ENCODE results near the gene LGALS9. TPM values are rescaled to one million over a fixed set of nuclear protein-coding genes. Genes with fewer than 3 reads are reported as not detected.
"Not testable (repeated sequence)": the region's sequence is repeated elsewhere in the genome, so short reads cannot be mapped to it uniquely, and the experiment has no call there.

The LGALS9 gene
- total RNA-seq, 4 donors from 2014 or later: 36.3 to 172 (median 54.3) TPM

- TF ChIP-seq CTCF (IDR thresholded peaks at IDR 0.05): no peak
- ATAC-seq (ENCODE audit: low FRiP score) (no peak), DNase-seq (ENCODE audit: low spot score) (no peak)
Observed at GRCh38 chr17:27634776-27635175, 3.8 kb downstream of the LGALS9 start.

GRCh38 chr17:27635275-27635823 lies 4.4 kb downstream of the LGALS9 start:
- ATAC-seq (ENCODE audit: low FRiP score): no peak
- no peak for DNase-seq (ENCODE audit: low spot score)
- TF ChIP-seq CTCF (IDR thresholded peaks at IDR 0.05): no peak

GRCh38 chr17:27636005-27636520 lies 5.1 kb downstream of the LGALS9 start:
- ATAC-seq (ENCODE audit: low FRiP score); DNase-seq (ENCODE audit: low spot score): not testable (repeated sequence)

GRCh38 chr17:27637818-27638217 lies 6.8 kb downstream of the LGALS9 start:
- not testable (repeated sequence) for DNase-seq (ENCODE audit: low spot score); ATAC-seq (ENCODE audit: low FRiP score)

GRCh38 chr17:27638415-27638914 lies 7.5 kb downstream of the LGALS9 start:
- not testable (repeated sequence) for ATAC-seq (ENCODE audit: low FRiP score); DNase-seq (ENCODE audit: low spot score)

GRCh38 chr17:27640790-27641189 lies 9.8 kb downstream of the LGALS9 start:
- DNase-seq (ENCODE audit: low spot score): no peak
- ATAC-seq (ENCODE audit: low FRiP score): no peak
- no peak for TF ChIP-seq CTCF (IDR thresholded peaks at IDR 0.05)

- DNase-seq (ENCODE audit: low spot score) (no peak), ATAC-seq (ENCODE audit: low FRiP score) (no peak)
- TF ChIP-seq CTCF (IDR thresholded peaks at IDR 0.05): no peak
Observed at GRCh38 chr17:27644586-27644985, 13.6 kb downstream of the LGALS9 start.

GRCh38 chr17:27645621-27646020 lies 14.6 kb downstream of the LGALS9 start:
- DNase-seq (ENCODE audit: low spot score); ATAC-seq (ENCODE audit: low FRiP score): not testable (repeated sequence)

GRCh38 chr17:27646232-27646631 lies 15.2 kb downstream of the LGALS9 start:
- TF ChIP-seq CTCF (IDR thresholded peaks at IDR 0.05): no peak
- no peak for DNase-seq (ENCODE audit: low spot score)
- no peak for ATAC-seq (ENCODE audit: low FRiP score)
